Measurements from ENCODE around the gene GLIS2.
"Not testable (repeated sequence)": the region's sequence is repeated elsewhere in the genome, so short reads cannot be mapped to it uniquely, and the experiment has no call there.

The GLIS2 gene

GRCh38 chr16:4321286-4322120, 5.6 kb downstream of the GLIS2 start:
- DNase-seq, result no peak

- no peak for DNase-seq
Observed at GRCh38 chr16:4322121-4323052, 6.5 kb downstream of the GLIS2 start.

- DNase-seq, result no peak
Observed at GRCh38 chr16:4323071-4323844, 7.4 kb downstream of the GLIS2 start.

GRCh38 chr16:4323845-4324488, 8.1 kb downstream of the GLIS2 start:
- no peak for DNase-seq

GRCh38 chr16:4324492-4325252, 8.8 kb downstream of the GLIS2 start:
- no peak for DNase-seq

GRCh38 chr16:4325253-4325758, 9.4 kb downstream of the GLIS2 start:
- no peak for DNase-seq

- no peak for DNase-seq
Observed at GRCh38 chr16:4327386-4328045, 11.6 kb downstream of the GLIS2 start.

- DNase-seq, result peak; percentile 74
Observed at GRCh38 chr16:4328046-4328781, 12.3 kb downstream of the GLIS2 start.

- DNase-seq, result no peak
Observed at GRCh38 chr16:4328782-4329775, 13.2 kb downstream of the GLIS2 start.

GRCh38 chr16:4330277-4330874, 14.5 kb downstream of the GLIS2 start:
- DNase-seq, result peak; percentile 87

- no peak for DNase-seq
Observed at GRCh38 chr16:4332083-4332482, 16.2 kb downstream of the GLIS2 start.

- DNase-seq, result no peak
Observed at GRCh38 chr16:4332623-4333307, 16.9 kb downstream of the GLIS2 start.

- DNase-seq, result no peak
Observed at GRCh38 chr16:4333308-4333638, 17.4 kb downstream of the GLIS2 start.

GRCh38 chr16:4333714-4334113, 17.8 kb downstream of the GLIS2 start:
- DNase-seq, result not testable (repeated sequence)

GRCh38 chr16:4334724-4335495, 19.0 kb downstream of the GLIS2 start:
- no peak for DNase-seq

GRCh38 chr16:4336701-4337539, 21.1 kb downstream of the GLIS2 start:
- no peak for DNase-seq
